ENCODE results near the gene NIM1K. TPM values are rescaled to one million over a fixed set of nuclear protein-coding genes. Genes with fewer than 3 reads are reported as not detected.

Gene NIM1K
- total and polyA plus RNA-seq, 2 donors (not counting 3 experiments of a cell fraction or from before 2014, with no cell fraction given) = 0.04 to 0.49 TPM

DNA sequence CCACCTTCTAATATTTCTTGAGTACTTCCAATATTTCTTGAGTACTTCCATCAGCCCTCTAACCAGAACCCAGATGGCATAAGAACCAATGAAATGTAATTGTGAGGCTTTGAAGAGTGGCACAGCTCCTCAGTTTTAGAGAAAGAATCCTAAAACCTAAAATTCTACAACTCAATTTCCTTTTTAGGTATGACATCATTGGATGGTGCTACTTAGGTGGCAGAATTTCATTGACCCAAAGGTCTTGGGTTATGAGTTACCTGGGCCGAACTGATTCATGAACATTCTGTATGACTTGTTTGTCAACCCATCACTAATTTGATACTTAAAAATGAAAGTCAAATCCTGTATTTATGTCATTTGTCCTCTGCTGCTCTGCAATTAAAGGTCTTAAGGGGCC is 108.1 kb downstream of the NIM1K start:
- intact Hi-C loops (cut with micrococcal nuclease) = no loop called here
- Histone ChIP-seq H3K9me1 (replicated peaks; ENCODE audit: control insufficient read depth, extremely low read depth, insufficient read depth, low read length) (no peaks in the 10 kb centered on the region), H3K4me1 (ENCODE audit: control insufficient read depth, extremely low read depth, insufficient read depth, low read length) (no peaks in the 10 kb centered on the region), H3K36me3 (ENCODE audit: control insufficient read depth in 2 of 2, extremely low read depth in 1 of 2, insufficient read depth in 2 of 2, low read length in 2 of 2) (peaks cover 8 to 44% of the 10 kb centered on the region in 2 experiments), H3K9ac (replicated peaks; ENCODE audit: extremely low read depth, insufficient read depth, low read length) (no peak overlapping the region), H3K79me2 (ENCODE audit: control insufficient read depth, insufficient read depth, low read length) (peaks cover 76% of the 10 kb centered on the region), H4K20me1 (replicated peaks; ENCODE audit: control insufficient read depth, extremely low read depth, insufficient read depth, low read length) (peaks cover 6% of the 10 kb centered on the region), H3K27ac (ENCODE audit: insufficient read depth, low read depth, low read length) (no peak overlapping the region), H3K9me3 (replicated peaks; ENCODE audit: control insufficient read depth, insufficient read depth, low read length) (no peaks in the 10 kb centered on the region), H2AFZ (ENCODE audit: low read depth, low read length) (no peak overlapping the region), H3K4me3 (replicated peaks in 1 of 3; ENCODE audit: insufficient read depth in 1 of 3, low read depth in 1 of 3, low read length in 3 of 3) (no peak overlapping the region), H3K4me2 (ENCODE audit: insufficient read depth, low read length) (no peak overlapping the region), H3K27me3 (ENCODE audit: control insufficient read depth in 2 of 2, insufficient read depth in 2 of 2, low read length in 2 of 2) (no peaks in the 10 kb centered on the region)
- FAIRE-seq (no peak), DNase-seq (ENCODE audit: low read depth, low spot score) (no peak)
- TF ChIP-seq POLR2A (IDR thresholded peaks at IDR 0.05; ENCODE audit: low read depth, low read length) (no peak), CTCF (IDR thresholded peaks at IDR 0.05; ENCODE audit: extremely low read depth in 1 of 2, insufficient read depth in 1 of 2, low read depth in 1 of 2, low read length in 2 of 2) (no peak), GATA2 (IDR thresholded peaks at IDR 0.05; ENCODE audit: insufficient read depth, insufficient read length, low read depth, low read length) (no peak), EZH2 (IDR thresholded peaks at IDR 0.05; ENCODE audit: borderline replicate concordance, low read depth, low read length, severe bottlenecking) (no peak), POLR2AphosphoS5 (IDR thresholded peaks at IDR 0.05; ENCODE audit: insufficient read depth, low read depth, low read length) (no peak), FOS (IDR thresholded peaks at IDR 0.05; ENCODE audit: borderline replicate concordance, insufficient read depth, low read length) (no peak), MAX (IDR thresholded peaks at IDR 0.05; ENCODE audit: insufficient read depth, insufficient read length) (no peak), MYC (IDR thresholded peaks at IDR 0.05; ENCODE audit: low read depth, low read length) (no peak), JUN (IDR thresholded peaks at IDR 0.05; ENCODE audit: borderline replicate concordance, insufficient read depth, insufficient read length, low read depth) (no peak)
- CTCF ChIA-PET = interaction anchor here (0.7 to 1.5 kb wide), 3 partner anchors 8 to 90 kb away, joined by 3 read pairs; partner anchors contain the start of gene HMGCS1
- dilution Hi-C loops (cut with MboI; ENCODE audit: extremely low pct_ligation_motif_present, low sequenced_read_pairs) = no loop called here
- no TSS peak for BruUV-seq (replicated peaks)
- POLR2A ChIA-PET = interaction anchor here (0.9 kb wide), 1 partner anchor 12 kb away, joined by 3 read pairs; no protein-coding TSS in a partner anchor
